ENCODE measurements around the gene IFT43.

IFT43 gene

DNA sequence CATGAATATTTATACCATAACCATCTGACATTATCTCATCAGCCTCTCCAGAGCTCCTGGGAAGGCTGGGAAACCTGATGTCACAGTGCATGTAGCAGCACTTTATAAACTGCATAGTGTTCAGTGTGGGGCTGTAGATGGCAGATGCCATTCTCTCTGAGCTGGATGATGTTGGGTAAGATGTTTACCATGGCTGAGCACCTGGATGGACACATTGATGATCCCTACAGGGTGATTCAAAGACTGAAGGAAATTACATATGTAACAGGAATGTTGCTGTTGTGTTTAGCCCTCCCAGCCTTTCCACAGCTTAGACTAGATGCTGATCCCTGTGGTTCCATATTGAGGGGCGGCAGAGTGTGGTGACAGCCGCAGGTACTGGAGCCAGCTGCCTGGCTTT, 37.4 kb downstream of the IFT43 start:
- no peak for DNase-seq

DNA sequence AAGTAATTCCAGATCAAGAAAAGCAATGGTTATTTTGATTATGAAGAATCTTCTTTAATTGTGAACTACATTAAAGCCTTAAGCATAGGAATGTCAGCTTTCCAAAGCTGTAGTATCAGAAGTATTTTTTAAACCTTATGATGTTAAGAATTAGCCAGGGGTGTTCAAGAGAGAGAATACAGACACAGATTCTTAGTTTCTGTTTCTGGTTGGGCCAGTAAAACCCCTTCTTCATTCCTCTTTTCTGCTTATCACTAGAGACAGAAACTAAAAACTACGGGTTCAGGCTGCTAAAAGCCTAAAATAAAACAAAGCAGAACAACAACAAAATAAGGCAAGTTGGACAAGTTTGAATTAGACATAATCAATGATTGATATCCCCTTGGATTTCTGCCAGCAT, 38.2 kb downstream of the IFT43 start:
- no peak for DNase-seq

DNA sequence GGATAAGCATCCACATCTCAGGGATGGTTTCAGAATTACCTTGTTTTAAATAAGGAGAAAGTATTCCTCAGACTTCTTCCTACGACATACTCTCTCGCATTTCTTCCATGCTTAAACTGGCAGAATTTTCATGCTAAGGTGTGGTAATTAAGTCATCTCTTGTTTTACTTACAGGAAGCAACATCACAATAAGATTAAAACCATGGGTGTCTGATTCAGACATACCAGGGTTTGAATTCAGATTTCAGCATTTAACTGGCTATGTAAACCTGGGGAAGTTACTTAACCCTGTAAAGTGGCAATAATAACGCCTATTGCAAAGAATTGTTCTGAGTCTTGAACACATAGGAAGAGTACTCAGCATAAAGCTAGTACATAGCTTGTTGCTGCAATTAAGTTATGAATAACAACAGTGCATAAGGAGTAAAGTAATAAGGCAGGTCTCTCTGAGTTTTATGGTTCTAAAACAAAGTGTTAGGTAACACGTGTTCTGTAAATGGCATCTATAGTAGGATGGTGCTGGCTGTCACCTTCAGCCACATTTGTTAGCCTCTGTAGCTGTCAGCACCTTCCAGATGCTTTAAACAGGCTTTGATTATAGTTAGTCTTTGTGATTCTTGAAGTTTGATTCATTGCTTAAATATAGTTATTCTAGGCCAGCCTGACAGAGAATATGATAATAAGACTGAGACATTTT, 38.8 kb downstream of the IFT43 start:
- no peak for DNase-seq

DNA sequence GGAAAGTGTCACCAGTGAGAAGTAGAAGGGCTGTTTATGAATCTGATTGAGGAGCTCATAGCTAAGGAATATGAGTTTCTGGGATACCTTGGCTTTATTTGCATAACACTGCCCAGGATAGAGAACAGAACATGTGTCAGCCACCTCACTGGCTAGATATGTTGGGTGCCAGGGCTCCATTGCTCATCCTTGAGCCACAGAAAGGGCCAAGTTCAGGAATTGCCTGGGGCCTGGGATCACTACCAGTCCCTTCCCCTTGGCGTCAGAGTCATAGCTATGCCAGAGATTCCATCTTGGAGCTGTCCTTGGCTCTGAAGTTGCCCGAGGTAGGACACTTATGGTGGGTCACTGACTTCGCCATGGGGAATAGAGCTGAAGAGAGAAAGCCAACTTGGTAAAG, 49.0 kb downstream of the IFT43 start:
- no peak for DNase-seq

DNA sequence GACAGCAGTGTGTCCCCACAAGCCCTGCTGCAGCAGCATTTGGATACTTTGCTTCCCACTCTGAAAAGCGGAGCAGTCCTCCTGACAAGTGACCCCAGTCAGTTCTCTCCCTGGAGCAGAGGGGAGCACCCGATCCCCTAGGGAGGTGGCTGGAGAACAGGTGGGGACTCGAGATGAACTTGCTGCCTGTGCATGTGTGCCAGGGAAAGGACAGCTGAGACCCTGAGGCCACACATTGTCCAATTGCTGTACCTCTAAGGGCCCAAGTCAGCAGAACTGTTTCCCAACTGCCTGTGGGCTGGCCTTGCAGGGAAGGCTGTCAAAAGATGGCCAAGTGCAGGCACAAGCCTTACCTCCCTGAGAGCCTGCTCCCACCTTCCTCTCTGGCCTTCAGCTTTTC, 55.1 kb downstream of the IFT43 start:
- no peak for DNase-seq

DNA sequence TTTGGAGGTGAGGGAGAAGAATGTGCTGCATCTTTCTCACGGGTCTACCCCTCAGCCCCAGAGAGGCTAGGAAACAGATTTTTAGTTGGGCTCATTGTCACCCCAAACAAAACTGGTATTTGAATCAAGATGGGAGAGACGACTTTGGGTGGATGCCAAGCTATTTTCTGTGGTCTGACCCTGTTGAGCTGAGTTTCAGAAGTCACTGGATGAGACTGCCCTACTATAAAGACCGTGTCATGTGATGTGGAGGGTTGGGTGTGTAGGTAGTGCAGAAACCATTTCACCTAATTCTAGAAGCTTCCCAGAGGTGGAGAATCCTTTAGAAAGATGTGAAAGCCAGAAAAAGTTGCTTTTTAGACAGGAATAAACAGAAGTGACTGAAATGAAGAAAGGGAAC, 60.2 kb downstream of the IFT43 start:
- no peak for DNase-seq

DNA sequence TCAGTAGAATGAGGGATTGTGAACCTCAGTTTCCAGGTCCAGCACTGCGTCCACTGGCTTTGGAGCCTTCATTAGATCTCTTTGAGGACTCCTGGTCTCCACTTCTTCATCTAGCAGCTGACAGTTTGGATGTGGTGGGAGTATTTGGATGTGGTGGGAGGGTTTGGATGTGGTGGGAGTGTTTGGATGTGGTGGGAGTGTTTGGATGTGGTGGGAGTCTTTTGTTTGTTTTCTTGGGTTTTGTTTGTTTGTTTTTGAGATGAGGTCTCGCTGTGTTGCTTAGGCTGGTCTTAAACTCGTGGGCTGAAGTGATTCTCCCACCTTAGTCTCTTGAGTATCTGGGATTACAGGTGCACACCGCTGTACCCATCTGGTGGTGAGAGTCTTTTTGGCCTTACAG, 64.7 kb downstream of the IFT43 start:
- no peak for DNase-seq

DNA sequence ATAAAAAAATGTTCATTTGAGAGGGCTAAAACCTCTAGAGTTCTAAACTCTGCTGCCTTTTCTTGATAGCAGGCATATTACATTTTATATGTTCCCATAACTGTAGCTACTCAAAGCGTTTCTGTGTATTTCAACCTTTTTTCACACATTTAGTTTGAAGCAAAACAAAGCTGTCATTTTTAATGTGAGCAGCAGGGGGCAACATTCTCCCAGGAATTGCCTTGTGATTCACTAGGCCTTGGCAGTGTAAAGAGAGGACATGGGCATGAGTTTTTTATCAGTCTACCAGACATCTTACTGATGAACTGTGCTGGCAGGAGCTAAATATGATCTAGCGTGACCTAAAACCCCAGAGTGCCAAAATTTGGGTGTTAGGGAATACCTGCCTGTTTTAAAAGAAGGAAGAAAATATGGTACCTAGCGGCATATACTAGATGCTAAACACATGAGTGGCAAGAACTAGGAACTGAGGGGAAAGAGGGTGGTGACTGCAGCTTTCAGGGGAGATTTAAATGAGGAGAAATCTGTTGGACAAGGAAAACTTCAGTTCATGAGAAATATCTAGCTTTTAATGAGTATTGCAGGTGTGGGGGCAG, 65.3 kb downstream of the IFT43 start:
- peak; percentile 51 for DNase-seq

DNA sequence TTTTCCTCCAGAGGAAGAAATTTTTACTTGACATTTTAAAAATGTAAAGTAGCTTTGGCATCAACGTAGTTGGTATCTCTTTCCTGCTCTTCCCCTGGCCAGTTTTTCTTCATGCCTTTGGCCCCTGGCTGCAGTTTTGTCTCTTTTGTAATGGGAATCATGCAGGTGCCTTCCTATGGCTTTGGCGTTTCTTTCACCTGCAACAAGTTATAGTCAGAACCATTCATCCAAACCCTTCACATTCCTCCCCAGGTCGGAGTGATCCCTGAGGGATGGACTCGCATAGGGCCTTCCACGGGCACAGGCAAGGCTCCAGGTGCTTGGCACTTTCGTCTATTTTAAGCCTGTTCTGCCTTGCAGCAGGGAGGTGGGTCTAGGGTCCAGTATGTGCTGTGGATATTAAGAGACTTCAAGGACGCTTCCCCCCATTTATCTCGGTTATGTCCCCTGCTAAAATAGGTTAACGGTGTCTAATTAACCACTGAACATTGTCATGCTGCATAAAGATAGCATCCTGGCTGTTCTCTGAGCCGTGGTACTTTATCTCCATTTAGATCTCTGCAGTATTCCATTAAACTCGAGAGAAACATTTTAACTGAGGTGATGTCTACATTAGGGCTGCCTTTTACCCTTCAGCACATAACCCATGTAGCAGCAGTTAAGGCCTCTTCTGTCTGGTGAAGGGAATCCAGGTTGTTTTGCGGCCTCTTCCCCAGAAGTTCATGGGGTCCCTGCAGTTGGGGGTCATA, 66.3 kb downstream of the IFT43 start:
- DNase-seq = no peak

DNA sequence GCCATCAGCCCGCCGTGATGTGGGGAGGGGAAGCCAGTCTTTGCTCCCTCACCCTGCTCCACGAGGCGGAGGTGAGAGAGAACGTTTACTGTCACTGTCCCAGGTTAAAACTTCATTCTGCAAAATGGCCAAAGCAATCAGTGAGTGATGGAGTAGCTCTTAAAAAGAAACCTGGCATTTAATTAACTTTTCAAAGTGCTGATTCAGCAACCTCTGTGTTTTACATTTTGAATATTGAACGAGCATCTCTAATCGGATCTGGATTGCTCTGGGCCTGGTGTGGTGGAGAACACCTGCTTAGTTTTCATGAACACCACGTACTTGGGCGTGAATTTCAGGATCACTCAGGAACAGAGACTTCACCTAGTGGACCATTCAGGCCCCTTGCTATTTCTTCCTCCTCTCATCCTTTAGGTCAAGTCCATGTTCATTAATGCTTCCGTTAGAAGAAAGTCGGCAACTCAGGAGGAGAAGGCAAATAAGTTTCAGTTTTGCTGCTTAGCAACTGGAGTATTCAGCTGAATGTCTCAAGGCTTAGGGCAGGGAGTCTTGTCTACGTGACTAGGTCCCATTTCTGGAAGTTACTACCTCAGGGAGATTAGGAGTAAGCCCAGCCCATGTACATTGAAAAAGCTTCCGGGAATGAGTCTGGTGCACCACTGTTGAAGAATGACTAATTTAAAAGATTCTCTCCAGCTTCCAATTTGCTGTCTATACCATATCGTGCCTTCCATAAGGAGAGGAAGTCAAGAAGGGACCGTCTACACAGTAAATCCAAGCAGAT, 68.2 kb downstream of the IFT43 start:
- no peak for DNase-seq

DNA sequence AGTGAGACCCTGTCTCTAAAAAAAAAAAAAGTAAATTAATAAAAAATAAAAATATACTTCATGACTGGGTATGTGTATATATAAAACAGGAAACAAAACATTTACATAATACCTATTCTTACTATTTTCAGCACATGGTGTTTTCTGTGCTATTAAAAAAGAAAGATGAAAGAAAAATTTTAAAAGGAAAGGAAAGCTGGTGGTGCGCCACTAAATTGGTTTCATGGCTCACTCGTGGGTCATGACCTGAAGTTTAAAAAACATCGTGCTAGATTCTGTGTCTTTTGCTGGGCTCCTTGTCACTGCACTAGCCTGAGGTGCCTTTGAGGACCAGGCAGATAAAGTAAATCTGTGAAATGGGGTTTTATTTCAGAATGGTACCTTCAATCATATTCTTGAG, 69.8 kb downstream of the IFT43 start:
- no peak for DNase-seq

DNA sequence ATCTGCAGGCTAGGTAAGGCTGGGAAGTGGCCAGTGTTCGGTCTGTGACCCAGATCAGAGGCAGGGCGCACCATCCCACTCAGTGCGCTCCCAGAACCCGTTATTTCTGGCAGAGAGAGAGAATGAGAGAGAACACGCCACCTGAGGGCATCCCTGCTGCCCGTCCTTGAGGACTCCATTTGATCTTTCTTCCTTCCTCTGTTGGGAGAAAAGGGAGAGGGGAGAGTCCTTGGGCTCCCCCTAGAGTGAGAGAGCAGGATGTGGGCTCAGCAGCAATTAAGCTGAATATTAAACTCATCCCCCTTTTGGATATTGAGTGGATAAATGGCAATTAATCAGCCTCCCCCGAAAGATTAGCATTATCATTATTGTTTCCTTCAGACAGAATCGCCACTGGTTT, 70.6 kb downstream of the IFT43 start:
- DNase-seq = no peak

DNA sequence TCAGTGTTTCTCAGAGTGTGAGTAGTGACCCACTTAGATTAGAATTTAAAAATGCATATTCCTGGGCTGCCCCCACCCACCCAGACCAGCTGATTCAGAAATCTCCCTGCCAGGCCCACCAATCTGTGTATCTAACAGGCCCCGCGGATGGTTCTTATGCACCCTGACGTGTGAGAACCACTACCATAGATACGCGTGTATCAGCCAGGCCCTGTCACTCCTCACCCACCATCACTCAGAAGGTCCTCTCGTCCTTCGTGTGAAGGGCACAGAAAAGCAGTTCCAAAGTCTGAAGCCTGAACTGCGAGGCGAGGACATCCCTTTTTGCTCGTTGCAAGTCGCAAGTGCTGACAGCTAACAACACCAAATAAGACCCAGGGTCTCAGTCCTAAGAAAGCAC, 72.4 kb downstream of the IFT43 start:
- no peak for DNase-seq

DNA sequence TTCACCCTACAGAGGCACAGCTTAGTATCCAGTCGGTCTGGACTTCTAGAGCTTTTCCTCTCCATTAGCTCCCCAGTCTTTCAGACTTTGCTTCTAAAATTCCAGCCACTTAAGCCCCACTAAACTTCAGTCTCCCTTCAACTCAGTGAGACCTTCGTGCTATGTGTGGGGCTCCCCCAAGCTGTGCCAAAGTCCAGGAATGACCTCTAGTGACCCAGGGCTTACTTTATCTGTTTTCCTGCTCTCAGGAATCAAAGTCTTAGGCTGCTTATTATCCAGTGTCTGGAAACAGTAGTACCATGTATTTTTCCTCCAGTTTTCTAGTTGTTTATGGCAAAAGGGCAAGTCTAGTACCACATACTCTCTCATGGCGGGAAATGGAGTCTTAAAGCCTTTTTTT, 77.8 kb downstream of the IFT43 start:
- DNase-seq = no peak

DNA sequence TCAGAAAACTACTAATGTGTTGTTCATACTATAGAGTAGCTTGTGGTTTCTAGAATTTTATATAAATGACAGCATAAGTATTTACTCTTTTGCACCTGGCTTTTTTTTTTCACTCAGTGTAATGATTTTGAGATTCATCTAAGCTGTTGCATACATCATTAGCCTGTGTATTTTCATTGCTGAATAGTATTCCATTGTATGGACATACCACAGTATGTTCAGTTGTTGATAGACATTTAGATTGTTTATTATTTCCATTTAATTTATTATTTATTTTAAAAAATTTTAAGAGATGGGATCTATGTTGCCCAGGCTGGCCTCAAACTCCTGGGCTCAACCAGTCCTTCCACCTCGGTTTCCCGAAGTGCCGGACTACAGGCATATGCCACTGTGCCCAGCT, 80.0 kb downstream of the IFT43 start:
- DNase-seq = no peak

DNA sequence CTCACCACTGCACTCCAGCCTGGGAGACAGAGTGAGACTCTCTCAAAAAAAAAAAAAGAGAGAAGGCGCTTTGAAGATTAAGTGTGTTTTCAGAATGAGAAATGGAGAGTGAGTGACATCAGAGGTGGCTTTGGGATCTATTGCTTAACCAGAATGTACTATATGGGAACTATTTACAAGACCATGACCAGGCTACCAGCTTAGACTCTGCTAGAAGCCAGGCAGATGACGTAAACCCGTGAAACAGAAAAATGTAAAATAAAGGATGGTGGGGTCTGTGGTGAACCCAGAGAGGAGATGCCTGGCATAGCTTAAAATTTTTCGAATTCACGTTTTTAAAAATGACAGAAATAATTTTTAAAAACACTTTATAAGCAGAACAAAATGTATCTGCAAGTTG, 82.0 kb downstream of the IFT43 start:
- DNase-seq = no peak

DNA sequence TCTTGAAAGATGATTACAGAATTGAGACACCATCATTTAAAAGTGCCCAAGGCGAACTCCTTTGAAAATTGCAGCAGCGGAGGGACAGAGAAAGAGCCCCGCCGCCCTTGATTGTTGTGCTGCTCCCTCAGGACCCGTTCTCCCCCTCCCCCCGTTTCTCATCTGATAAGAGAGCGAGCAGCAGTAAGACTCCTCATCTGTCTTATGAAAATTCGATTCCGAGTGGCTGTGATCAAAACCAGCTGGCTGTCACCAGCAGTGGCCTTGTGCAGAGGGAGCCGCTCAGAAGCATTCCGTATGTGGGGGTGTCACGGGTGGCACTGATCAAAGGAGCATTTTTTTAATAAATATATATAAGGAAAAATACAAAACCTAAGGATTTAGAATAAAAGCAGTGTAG, 88.2 kb downstream of the IFT43 start:
- no peak for DNase-seq

DNA sequence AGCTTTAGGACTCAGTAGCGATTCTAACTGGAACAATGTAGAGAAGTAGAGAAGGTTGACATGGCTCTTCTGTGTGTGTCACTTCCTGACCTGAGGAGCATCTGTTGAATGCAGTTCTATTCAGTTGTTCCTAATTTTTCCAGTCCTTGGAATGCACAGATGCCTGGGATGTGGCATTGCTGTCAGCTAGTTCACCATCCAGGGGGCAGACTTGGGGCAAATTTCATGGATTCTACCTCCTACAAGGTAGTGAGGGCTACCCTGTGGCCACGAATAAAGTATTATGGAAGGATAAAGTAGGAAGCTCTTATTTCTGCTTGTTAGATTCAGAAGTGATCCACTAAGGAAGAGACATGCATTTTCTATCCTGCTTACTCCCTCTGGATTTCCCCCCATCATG, 91.8 kb downstream of the IFT43 start:
- DNase-seq = no peak

DNA sequence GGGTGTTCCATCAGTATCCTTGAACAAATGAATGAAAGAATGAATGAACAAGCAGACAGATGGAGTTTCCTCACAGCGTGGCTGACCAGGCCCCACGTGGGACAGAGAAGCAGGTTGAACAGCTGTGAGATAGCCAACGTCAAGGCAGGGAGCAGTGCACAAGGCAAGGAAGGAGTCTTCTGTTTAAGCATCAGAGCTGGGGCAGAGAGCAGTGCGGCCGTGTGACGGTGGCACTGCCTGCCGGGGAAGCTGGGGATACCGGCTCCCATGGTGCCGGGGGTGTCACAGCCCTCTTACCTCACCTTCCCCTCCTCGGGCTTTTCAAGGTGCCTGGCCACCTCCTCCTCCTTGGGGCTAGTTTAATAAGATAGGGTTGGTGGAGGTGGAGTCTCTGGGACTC, 92.9 kb downstream of the IFT43 start:
- DNase-seq = no peak

DNA sequence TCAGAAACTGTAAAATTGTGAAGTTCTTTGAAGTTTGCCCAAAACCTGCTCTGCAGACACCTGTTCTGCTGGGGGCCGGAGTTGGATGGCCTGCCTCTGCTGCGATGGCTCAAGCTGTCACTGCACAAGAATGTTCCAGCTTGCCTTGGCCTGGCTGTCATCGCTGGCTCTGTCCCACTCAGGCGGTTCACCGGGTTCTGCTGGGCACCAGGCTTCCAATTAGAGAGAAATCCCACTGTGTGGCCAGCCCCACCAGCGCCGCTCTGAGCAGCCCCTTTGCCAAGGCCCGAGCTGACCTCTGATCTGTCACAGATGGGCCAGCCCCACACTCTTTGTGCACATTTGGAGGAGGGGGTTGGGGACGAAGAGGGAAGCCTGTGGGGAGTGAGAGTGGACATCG, 94.5 kb downstream of the IFT43 start:
- no peak for DNase-seq

DNA sequence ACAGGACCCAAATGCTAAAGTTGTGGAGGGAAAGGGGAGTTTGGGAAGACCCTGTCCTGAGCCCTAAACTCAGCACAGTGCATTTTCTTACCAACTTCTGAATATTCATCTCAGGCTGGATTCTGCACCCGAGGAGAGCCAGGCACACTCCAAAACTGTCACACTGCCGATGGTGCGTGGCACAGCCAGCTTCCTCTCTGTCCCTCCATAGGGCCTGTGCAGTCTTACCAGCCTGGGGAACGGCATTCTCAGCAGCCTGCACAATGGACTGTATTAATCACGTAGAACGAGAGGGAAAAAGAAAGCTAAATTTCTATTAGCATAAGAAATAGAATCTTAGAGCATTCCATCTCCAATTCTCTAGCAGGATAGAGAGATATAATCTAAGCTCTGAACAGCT, 94.9 kb downstream of the IFT43 start:
- no peak for DNase-seq

DNA sequence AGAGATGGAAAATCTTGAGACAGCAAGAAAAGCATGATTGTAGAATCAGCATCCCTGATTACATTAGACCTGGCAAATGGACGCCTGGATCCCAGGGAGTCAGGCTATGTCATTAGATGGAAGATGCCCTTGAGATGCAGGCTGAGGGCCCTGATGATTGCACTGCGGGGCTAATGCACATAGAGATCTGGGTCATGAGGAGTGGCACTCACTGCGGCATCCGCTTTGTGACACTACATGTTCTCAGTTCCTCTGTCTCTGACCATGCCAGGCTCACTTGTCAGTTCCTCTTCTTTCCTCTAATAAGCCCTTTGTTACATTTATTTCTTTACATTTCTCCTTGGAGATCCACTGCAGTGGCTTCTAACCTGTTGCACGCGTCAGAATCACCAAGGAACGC, 96.1 kb downstream of the IFT43 start:
- DNase-seq = no peak
